Measurements from ENCODE around the gene COL4A2.

The COL4A2 gene

GRCh38 chr13:110306960-110307766, at the start of gene COL4A2, which contains the start of gene COL4A1:
Gene COL4A2 (plus strand): TSS chr13:110307284. CDS start chr13:110307904, 620 bp downstream.
Gene COL4A1 (minus strand): TSS chr13:110307157. CDS start chr13:110307027, 130 bp downstream.
- no peak for DNase-seq (ENCODE audit: low spot score)

DNA sequence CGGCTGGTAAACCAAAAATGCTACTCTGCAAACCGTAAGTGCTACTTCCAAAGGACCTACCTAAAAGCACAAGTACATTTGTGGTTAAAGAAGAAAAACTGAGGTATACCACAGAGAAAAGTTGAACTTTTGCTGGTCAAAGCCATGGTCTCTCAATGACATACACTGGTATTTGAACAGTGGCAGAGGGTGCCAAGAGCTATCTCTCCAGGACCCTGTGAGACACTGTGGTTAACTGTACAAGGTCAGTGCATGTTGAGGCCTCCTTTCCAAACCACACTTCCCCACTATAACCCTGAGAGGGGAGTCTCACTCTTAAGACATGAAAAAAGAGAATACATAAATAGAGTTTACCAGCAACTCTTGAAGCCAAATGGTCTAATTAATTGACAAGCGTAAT, 49.7 kb upstream of the COL4A2 start:
- DNase-seq (ENCODE audit: low spot score): no peak

DNA sequence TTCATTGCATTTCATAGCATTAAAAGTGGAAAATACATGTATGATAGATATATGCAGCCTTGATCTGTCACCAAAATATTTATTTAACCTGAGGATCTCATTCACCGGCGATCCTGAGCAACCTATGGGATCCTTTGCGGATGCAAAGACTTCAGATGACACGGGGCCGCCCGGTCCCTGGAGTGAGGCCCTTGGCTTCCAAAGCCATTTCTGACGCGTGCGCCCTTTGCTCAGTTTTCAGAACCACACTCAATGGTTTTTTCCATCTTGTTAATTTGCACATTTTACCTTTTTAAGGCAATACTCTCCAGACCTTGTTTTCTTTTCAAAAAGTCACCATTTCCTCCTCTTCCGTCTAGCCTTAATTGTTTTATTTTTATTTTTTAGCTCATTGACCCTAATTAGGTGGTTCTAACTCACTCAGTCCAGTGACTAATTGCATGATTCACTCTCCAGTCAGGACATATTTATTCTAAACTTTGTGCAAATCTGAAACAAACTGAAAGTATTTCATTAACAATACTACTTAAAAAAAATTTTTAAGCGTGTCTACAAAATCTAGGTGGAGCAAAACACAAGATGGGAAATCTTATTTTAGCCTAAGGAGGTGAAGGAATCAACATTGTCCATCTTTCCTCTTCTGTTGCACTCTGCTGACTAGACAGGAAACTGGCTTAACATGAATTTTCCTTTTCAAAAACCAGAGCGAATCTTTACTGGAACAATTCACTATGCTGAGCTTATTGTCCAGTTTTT, 48.0 kb upstream of the COL4A2 start:
- no peak for DNase-seq (ENCODE audit: low spot score)

DNA sequence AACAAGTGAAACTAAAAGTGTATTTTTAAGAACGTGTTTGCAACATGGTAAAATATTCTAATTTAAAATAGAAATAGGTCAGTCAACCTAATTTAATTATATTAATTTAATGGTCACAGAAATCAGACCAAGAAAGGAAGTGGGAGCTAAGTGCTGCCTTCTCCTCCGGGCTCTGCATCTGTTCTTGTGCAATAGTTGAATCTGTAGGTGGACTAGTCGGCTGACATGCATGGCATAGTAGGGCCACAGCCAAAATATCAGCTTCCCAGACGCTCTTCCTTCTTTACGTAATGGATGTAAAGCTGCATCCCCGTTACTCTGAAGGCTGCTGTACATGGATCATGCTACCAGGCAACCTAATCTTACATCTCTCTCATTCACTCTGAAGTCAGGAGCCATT, 47.4 kb upstream of the COL4A2 start:
- no peak for DNase-seq (ENCODE audit: low spot score)

DNA sequence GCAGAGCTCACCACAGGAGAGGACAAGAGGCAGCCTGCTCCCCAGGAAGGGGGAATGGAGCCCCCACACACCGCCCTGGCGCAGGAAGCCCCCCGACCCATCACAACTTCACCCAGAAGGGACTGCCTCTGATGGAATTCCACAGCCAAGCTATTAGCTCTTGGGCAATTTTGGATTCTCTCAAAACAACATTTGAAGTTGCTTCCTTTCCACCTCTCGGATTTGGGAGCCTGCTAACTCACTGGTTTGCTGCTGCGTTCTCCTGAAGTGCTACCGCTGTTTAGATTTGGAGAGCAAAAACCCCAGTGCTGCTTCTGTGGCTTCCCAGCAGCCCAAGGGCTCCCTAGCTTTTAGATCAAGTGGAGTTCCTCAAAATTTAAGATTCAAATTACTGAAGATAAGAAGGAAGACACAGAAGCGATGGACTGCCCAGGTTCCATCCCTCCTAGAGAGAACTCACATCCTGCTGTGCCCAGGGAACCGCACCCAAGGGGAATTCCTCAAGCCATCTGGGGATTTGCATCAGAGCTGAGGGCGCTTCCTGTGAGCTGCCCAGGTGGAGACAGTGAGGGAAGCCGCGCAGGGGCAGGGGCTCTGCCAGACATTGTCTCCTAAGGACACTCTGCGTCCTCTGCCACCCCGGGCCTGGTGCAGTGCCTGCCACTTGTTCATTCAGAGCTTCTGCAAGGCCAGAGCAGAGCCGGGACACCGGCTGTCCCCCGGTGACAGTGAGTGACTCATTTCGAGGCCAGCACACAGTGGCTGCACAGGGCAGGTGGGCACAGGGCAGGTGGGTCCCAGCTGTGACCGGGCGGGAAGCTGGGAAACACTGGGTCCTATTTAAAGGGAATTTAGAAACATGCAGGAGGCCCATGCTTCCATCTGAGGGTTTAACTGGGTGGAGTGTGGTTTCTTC, 45.7 kb upstream of the COL4A2 start:
- DNase-seq (ENCODE audit: low spot score): no peak

DNA sequence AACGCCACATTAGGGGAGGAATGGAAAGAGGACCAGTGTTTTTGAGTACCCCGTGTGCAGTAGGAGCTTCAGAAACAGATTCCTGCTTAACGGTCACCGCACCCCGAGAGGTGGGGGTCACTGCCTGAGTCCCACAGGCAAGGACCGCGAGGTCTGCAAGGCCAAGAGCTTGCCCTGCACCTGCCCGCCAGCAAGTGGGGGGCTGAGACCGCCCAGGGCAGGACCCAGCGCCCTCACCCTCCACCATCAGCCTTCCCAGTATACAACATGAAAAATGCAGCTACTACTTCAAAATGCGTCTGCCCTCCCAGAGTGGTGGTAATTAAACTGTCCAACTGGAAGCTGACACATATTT, 45.0 kb upstream of the COL4A2 start:
- DNase-seq (ENCODE audit: low spot score): no peak

DNA sequence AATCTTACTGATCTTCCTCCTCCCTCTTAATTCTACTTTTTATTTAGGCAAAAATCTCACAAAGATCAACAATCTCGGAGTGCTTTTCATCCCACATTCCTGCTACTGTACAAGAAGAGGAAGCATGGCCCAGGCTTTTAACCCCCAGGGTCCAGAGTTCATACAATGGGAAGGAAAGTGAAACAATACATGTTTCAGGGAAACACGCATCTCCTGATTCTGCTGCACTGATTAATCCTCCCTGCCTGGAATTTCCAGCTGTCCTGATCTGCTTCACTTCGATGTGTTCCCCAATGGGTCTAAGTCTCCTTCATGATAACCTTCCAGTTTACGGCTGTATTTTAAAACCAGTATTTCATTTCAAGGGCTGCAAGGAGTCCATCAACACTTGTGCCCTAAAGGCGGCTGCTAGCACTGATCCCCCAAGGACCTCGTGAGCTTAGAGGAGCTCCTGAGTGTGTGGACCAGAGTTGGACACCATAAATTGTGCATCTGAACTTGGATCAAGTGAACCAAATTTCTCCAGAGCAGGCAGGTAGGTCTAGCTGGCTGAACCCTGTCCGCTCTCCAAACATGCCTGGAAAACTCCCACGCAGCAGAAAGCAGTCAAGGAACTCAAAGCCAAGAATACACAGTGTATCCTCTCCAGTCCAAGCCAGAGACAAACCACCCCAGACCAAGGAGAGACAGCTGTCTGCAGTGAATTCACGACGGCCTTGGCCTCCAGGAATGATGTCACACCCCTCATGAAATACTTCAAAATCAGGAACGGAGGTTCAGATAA, 44.4 kb upstream of the COL4A2 start:
- no peak for DNase-seq (ENCODE audit: low spot score)

DNA sequence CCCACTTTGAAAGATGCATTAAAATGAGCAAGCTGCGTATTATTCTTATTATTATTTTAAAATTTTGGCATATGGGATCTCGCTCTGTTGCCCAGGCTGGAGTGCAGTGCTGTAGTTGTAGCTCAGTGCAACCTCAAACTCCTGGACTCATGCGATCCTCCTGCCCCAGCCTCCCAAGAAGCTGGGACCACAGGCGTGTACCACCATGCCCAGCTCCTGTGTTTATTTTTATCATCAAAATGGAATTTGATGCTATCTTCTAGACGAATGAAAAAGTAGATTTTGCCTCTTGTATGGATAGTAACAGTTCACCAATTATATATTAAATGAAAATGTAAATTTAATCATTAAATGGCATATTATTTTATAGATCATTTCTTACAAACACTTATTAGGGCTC, 43.7 kb upstream of the COL4A2 start:
- no peak for DNase-seq (ENCODE audit: low spot score)

- no peak for DNase-seq (ENCODE audit: low spot score)
Measured at GRCh38 chr13:110263888-110264287, 43.2 kb upstream of the COL4A2 start.

GRCh38 chr13:110264685-110265275, 42.3 kb upstream of the COL4A2 start:
- DNase-seq (ENCODE audit: low spot score): no peak

- DNase-seq (ENCODE audit: low spot score): no peak
Measured at GRCh38 chr13:110265341-110265681, 41.8 kb upstream of the COL4A2 start.

DNA sequence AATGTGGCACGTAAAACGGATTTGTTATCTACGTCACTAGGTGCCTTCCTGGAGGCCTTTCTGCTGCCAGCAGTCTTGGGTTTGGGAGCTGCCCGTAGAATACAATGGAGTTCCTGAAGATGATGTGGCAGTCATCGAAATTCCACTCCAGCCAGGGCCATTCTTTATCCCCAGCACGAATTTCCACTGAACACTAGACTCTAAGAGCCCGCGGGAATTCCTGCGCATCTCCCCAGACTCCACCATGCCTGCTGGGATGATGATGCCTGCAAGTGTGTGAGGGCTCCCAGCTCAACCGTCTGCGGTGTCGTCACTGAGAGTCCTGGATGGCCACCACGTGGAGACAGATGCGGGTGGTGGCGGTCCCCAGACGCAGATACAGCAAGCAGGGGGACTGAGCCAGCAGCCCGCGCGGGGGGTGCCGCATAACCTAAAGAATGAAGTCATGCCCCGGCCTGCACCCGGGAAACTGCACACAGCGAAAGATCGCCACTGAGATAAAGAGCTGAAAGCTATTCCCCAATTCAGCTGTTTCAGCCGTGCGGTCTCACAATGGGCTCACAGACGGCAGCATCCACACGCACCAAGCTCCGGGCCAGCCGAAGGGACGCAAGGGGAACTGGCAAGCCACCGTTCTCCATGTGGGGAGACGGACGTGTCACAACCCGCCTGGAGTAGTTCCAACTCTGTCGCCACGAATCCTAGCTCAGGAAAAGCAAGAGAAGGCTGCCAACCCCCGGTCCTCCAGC, 41.2 kb upstream of the COL4A2 start:
- DNase-seq (ENCODE audit: low spot score): no peak

- DNase-seq (ENCODE audit: low spot score): no peak
Measured at GRCh38 chr13:110266431-110266809, 40.7 kb upstream of the COL4A2 start.

GRCh38 chr13:110266983-110267382, 40.1 kb upstream of the COL4A2 start:
- DNase-seq (ENCODE audit: low spot score): no peak

GRCh38 chr13:110268061-110268460, 39.0 kb upstream of the COL4A2 start:
- DNase-seq (ENCODE audit: low spot score): no peak

DNA sequence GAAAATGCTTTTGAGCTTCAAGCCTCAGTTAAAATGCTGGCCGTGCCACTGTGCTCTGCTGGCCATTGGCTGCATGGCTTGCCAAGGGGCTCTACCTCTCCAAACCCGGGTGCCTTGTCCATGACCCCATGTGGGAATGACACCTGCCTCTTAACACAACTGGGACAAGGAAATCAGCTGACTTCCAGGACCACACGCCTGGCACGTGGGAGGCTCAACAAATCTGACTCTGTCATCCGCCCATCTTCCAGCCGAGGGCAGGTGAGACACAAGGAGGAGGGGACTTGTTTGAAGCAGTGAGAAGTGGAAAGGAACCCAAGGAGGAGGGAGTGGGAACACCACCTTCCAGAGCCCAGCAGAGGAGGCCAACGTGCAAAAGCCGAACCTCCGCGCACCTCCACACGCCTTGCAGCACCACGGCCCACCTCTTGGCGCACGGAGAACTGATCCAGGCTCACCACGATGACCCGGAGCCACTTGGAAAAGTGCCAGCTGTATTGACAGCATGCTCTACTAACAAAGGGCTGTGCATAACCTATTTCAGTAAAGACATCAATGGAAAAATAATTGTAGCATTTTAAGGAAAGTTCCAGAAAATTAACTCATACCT, 38.4 kb upstream of the COL4A2 start:
- no peak for DNase-seq (ENCODE audit: low spot score)

- DNase-seq (ENCODE audit: low spot score): no peak
Measured at GRCh38 chr13:110269509-110270185, 37.4 kb upstream of the COL4A2 start.

DNA sequence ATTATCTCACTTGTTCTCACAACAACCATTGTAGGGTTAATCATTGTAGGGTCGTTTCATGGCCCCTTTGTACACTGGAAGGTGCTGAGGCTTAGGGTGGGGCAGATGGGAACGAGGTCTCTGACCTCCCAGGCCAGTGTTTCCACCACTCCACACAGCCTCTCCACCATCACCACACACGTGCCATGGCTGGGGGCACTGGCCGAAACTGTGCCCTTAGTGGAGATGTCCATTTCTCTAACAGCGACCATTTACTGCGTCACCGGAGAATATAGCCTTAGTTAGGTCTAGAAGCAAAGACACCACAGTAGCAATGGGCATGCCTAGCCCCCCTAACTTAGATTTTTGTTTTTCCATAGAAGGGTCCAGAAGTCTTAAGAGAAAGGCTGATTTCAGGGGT, 36.6 kb upstream of the COL4A2 start:
- DNase-seq (ENCODE audit: low spot score): no peak

- no peak for DNase-seq (ENCODE audit: low spot score)
Measured at GRCh38 chr13:110271313-110271712, 35.8 kb upstream of the COL4A2 start.

GRCh38 chr13:110272227-110272626, 34.9 kb upstream of the COL4A2 start:
- no peak for DNase-seq (ENCODE audit: low spot score)

Measured in HuH-7 (cell line).